ENCODE results near the gene TTN.

Gene TTN

DNA sequence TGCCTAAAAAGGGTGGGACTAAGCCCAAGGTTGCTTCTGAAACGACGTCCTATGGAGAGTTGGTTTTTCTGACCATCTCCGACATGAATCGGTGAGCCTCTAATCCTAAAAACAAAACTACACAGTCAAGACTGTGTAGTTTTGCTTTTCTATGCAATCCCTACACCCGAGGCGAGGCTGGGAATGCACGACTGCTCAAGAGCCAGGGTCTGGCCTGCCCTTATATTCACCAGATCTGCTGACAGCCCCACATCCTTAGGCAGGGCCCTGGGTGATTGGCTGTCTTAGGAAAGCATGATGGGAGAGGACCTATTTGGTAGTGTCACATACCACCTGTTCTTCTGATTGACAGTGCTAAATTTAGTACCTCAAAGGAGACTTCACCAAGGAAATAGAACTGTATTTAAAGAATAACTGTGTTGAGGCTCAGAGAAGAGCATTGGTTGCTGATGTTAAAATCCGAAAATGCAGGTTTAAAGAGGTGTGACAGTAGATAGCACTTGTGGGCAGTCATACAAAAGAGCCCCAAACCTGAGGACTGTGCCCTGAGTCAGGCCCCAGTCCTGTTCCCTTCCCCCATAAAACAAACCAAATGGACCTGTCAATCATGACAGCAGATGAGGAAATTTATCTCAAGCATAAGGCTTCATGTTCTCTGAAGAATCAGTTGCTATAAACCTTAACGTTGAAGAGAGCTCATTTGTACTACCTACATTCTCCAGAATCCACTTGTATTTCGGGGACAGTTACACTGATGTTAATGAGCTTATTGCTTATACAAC, at the start of gene TTN:
TSS of gene TTN (minus strand) at position 197 of the 782 bp plus-strand sequence. CDS start 2,781 bp downstream, outside the sequence.
- no peak for DNase-seq (ENCODE audit: low spot score)

DNA sequence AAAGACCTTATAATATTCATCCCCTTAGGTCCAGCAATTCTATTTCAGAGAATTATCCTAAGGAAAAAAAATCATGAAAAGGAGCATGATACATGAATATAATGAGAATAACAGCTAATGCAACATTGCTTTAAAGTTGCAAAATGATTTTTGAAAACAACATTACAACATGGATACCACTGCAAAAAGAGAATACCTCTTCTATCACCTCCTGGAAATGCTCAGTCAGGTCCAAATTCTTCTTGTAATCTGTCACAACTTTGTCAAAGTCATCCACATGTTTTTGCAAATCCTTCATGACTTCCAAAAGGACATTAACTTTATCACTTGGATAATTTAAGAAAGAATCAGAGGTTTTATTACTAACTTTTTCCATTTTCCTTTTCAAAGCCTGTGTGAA, 47.9 kb upstream of the TTN start:
- DNase-seq (ENCODE audit: low spot score) = no peak

DNA sequence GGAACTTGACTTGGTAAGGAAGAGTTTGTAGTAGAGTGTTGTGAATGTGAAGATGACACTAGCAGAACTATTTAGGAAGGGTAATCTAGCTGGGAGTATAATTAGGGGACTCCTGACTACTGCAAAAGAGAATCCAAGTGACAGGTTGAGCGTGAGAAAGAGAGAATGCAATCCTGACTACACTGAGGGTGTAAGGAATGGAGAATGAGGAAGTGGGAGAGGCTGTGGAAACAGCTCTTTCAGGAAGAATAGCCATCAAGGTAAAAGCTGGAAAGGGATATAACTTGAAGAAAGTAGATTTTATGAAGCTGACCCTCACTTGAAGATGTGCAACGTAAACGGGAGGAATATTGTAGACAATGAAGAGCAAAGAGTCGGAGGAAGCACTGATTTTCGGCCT, 41.1 kb upstream of the TTN start:
- DNase-seq (ENCODE audit: low spot score) = no peak

DNA sequence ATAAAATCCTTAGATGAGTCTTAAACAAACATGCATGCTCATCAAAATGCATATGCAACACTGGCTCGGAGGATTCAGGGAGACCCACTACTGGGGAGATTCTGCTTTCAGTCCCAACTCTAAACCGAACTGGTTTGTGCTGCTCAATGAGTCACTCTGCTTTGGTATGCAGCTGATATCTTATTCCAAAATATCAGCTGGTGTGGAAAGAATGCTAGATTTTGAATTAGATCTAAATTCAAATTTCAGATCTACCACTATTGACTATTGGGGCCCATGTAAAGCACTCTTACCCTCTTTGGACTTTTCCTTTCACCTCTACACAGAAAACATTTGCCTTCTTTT, 39.2 kb upstream of the TTN start:
- peak; percentile 35 for DNase-seq (ENCODE audit: low spot score)

DNA sequence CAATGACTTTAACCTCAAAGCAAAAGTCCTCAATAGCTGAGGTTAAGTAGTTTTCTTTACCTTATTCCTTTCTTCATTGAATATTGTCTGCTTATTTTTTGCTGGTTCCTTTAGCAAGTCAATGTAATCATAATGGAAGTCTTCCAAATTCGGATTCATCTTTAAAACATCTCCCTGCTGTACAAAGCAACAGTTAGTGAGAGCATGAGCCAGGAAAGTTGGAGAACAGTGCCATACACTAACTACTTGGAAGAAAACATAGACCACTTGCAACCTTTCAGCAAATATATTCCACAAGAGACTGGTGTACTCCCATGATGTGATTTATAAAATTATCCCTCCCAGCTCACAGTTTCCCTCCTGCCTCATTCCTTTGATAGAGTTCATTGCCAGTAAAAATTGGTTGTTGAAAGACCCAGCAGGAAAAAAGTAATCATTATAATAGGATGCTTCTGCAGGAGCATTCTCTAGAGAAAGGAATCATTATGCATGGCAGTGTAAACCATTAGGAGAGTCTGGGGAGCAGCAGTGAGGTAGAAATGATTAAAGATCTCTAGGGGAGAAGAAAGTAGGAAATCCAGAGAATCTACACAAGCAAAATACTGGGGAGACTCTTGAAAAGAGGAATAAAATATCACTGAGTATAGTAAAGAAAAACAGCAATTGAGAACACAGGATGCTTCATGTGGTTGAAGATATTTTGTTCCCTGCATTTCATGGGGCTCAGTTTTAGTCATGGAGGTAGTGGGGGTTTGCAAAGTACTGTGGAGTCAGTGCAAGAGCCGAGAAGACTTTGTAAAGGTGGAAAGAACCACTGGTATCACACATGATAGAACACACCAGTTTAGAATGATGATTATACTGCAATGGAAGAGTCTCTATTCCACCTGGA, 38.6 kb upstream of the TTN start:
- DNase-seq (ENCODE audit: low spot score) = peak; percentile 52

DNA sequence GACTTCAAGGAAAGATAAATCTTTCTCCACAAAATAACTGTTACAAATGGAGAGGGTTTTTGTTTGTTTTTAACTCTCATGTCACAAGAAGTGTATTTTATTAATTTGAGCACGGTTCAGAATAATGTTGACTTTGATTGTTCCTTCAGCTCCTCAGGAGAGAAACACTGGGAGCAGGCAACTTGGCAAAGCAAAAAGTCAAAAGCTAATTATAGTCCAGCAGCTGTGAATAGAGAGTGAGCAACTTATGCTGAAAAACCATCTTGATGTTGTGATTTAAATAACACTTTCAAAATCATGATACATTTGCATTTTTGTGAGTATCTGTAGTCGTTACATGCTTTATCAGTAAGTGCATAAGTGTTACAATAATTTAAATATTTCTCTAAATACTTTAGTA, 37.5 kb upstream of the TTN start:
- DNase-seq (ENCODE audit: low spot score) = no peak

DNA sequence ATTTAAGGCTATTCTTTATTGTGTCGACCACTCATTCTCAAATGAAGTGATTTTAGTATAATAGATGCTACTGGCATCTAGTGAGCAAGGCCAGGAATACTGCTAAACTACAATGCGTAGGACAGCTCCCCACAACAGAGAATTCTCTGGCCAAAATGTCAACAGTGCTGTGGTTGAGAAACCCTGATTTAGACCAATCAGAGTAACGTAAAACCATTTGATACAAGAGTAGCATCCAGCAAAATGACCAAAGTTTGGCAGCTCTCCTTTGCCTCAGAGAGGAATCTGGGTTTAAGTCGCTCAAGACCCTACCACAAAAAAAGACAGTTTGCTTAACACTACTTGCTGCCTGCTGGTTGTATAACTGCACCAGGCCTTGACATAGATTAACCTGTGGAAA, 37.0 kb upstream of the TTN start:
- no peak for DNase-seq (ENCODE audit: low spot score)

DNA sequence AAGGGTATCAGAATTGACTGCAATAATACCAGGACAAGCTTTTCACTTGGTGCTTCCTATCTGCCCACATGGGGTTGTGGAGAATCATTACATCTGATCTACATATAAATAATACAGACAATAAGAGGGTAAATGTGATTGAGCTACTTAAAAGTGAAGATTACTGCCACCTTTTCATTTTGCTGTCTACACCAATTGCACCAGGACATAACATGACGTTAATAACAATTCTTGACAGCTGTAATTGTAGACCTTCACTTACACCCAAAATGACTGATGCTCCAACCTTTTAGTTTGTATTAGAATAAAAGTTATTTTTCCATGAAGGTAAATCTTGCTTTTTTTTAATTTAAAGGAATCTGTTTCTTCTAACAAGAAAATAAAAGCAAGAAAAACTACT, 36.5 kb upstream of the TTN start:
- no peak for DNase-seq (ENCODE audit: low spot score)

DNA sequence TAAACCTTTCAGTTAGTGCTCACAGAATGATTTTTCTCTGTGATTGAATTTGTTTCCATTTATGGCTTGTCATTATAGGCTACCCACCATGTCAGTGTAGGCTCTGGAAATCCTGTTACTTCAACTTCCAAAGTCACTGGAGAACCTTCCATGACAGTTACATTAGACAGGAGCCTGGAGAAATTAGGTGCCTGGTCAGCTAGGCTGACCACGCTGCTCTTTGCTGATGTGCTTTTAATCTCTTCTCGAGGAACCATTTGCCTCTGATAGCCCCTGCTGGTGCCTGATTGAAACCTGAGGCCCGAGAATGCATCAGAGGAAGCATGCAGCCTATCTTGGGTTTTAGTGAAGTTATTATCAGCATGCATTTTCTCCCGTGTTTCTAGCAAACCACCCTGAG, 29.6 kb upstream of the TTN start:
- DNase-seq (ENCODE audit: low spot score) = no peak

DNA sequence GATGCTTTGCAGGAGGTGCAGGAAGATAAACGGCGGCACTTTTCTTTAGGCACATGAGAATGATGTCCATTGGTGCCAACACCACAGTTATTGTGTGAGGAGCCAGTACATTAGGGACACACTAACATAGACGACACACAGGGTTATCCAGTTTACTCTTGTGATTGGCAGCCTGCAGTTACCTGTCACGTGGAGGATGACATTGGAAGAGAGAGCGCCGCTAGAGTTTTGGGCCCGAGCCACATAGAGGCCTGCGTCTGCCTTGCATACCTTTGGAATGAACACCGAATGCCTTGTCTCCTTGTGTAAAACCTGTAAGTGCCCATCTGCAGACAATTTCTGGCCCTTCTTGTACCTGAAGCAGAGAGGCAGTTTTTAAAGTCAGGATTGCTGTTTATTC, 26.9 kb upstream of the TTN start:
- no peak for DNase-seq (ENCODE audit: low spot score)

DNA sequence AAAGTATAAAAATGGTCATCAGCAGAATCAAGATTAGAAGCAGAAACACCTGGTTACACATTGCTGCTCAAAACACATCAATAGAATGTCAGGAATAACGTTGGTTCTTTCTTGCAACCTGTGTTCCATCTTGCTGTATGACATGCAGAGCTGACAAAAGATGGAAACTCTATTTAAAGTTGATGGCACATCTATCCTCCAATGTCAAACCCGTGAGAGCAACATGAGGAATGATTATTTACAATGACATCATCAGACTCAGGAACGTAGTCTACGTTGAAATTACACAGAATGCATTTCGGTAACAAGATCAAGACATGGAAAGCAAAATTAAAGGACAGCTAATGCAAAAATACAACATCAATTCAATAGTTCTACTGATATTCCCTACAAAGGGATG, 26.2 kb upstream of the TTN start:
- DNase-seq (ENCODE audit: low spot score) = no peak

DNA sequence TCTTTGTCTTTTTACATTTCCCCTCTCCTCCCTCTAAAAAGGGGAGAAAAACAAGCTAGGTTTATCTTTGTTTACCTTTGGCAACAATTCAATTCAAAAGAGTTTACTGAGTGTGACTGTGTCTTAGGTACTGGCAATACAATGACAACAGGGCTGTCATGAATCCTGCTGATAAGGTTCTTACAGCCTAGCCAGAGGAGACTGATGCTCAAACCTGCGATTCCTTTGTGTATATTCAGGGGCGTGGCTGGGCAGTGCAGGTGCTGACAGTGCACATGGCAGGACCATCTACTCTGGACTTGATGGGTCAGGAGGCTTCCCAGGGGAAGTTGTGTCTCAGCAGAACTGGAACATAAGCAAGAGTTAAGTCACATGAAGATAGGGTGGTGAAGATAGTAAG, 23.2 kb upstream of the TTN start:
- DNase-seq (ENCODE audit: low spot score) = no peak

DNA sequence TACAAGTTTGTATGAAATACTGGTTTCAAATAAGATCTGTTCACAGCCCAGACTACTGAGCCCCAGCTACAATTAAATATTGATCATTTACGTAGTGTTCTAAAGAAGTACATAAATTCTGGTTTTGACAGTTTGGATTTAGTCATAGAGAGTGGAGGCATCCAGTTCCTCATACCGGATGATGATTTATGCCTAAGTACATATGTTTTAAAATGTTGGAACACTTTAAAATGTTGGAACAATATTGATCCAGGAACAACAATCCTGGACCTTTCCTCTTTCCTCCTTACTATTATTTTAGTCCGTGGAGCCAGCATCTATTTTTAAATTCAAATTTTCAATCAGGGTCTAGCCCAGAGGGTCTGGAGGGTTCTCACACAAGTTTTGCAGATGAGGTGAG, 22.8 kb upstream of the TTN start:
- DNase-seq (ENCODE audit: low spot score) = no peak

DNA sequence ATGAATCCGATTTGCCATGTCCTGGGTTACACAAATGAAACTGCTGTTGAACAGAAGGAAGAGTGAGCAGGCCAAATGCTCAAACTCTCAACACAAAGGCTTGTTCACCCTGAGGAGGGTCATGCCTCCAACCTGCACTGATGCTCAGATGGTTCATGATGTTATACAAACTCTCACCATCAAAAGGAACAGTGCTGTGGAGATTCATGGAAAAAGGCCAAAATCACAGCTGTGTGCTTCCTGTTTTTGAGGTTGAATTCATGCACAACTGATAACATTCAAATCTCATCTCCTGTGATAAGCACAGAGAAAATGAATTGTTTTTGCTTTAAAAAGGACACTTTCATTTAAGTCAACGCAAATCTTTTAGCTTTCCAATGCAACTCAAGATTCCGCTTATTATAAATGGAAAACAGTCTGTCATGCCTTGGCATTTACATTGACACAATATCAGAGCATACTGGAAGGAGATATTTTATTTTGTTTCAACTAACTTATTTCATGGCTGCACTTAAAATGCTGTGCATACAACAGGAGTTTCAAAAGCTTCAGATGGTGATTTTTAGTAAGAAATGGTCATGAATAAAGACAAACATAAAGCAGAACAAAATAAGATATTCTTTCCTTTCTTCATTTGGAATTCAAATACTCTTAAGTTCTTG, 22.2 kb upstream of the TTN start:
- no peak for DNase-seq (ENCODE audit: low spot score)

DNA sequence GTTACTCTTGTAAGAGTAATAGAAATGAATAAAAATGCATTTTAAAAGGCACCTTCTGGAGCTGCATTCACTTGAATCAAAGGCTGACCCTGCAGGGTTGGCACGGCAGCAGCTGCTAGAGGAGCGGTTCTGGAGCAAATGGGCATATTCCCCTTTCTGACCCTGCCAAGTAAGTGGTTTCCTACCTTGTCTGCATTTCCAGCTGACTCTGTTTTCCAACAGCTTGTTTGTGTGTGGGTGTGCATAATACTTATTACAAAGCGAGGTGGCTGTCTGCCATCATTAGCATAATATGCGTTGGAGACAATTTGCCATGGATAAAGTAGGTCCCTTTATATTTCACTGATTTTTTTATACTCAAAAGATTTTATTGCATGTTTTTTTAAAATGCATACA, 21.3 kb upstream of the TTN start:
- no peak for DNase-seq (ENCODE audit: low spot score)

DNA sequence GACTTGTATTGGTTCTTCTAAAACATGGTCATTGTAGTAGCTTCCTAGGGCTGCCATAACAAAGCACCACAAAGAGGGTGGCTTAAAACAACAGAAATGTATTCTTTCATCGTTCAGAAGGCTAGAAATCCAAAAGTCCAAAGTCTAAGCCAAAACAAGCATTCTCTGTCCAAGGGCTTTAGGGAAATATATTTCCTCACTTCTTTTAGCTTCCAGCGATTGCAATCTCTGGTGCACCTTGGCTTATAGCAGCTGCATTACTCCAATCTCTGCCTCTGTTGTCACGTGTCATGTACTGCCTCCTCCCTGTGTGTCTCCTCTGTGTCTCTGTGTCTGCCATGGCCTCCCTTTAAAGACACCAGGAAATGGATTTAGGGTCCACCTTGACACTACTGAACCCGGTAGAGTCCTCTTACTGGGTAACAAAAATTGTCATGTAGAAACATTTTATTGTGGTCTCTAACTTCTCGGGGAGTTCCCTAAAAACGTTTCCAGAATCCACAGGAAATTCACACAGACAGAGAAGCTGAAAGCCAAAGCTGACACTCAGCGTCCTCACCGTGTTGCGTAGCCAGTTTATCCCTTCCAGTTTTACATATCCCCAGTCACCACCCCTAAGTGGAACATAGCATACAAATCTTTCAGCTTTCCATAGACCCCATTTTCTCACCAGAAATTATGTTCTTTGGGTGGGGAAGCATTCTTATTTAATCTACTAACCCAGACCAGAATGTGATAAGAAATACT, 20.7 kb upstream of the TTN start:
- DNase-seq (ENCODE audit: low spot score) = no peak

DNA sequence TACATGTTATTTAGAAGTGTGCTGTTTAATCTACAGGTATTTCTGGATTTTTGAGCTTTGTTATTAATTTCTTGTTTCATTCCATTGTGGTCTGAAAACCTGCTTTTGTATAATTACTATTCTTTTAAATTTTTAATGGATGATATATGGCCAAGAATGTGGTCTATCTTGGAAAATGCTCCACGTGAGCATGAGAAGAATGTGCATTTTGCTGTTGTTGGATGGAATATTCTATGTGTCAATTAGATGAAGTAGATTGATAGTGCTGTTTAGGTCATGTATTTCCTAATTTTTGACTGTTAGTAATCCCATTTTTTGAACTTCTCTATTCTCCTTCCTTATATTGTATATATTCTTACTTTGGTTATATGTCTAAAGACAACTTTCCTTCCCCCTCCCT, 19.9 kb upstream of the TTN start:
- DNase-seq (ENCODE audit: low spot score) = no peak

DNA sequence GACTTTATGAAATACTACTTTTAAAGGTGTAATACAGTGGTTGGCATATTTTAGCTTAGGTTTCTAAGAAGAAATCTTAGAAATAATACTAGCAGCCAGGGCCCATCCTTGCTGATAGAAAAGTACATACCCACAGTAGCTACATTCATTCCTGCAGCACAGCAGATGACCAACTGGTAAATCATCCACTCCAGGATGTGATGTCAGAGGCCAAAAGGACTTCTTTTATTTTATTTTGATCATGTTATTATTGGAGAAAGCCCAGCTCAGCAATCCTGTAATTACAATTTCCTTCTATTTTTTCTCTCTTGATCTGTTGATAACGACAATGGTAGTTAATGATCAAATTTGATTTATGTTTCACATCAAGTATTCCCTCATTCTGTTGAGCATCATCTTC, 18.0 kb upstream of the TTN start:
- peak; percentile 14 for DNase-seq (ENCODE audit: low spot score)

DNA sequence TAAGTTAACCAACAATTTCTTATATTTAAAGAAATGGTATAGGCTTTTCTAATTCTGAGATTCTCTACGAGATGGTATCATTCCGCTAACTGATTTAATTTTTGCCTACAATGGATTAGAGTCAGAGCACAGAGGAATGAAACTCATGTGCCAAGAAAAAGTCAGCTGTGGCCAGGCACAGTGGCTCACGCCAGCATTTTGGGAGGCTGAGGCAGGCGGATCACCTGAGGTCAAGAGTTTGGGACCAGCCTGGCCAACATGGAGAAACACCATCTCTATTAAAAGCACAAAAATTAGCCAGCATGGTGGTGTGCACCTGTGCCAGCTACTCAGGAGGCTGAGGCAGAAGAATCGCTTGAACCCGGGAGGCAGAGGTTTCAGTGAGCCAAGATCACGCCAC, 17.0 kb upstream of the TTN start:
- no peak for DNase-seq (ENCODE audit: low spot score)

DNA sequence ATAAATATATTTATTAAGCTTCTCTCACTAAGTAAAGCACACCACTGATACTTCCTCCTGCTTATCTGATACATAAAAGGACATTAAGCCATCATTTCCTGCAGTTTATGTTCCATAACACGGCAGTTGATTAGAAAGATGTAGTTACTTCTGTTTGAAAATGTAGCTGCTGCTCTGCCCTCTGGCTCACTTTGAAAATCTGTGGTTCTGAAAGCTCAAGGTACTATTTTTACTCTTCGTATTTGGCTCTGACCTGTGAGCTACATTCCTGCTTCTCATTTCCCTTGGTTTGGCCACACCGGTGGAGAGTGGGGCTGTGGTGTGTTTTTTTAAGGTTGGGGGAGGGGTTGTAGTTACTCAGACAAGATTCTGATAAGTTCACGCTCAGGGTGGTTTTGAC, 12.8 kb upstream of the TTN start:
- DNase-seq (ENCODE audit: low spot score) = no peak

DNA sequence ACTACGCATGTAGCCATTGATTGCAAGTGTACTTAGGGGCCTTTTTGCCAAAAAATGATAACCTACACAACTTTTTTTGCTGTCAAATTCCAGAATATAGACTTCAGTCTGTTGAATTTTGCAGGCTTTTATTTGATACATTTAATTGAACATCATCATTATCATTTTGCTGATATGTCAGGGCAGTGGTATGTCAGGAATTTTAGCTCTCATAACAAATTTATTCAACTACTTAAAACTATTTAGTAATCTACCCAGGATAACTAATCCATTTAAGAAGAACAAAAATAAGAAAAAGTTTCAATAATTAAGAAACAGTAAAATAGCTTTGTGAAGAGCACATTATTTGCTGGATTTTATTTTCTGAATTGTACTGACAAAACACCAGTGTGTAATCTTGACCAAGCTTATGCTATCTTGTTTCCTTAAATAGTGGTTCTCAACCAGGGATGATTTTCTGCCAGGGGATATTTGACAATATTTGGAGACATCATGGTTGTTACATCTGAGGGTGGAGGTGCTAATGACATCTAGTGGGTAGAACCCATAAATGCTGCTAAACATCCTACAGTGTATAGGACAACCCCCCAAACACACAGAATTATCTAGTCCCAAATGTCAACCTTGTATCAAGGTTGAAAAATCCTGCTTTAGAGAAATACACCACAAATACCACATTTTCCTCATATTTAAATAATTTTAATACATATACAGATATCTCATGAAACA, 12.1 kb upstream of the TTN start:
- DNase-seq (ENCODE audit: low spot score) = peak; percentile 32

DNA sequence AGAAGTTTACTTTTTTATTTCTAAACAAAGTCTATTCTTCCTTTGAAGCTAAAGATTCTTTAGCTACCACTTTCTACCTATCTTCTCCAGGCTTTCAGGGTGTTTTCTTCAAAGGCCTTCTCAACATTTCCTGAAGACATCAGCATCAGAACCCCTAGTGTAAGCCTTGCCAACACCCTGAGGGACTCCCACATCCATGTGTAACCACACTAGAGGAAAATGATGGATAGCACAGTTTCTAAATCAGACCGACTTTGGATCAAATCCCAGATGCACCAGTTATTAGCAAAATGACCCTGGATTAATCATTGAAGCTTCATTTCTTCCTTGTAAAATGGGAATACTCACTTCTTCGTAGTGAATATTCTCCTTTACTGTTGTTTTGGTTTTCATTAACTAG, 4.7 kb upstream of the TTN start:
- no peak for DNase-seq (ENCODE audit: low spot score)

Data from GM03348 (cell line).